GM13976 (cell line): Measurements from ENCODE around the gene STAG1.

Experiments used
- DNase-seq: peaks from one replicate; pipeline ENCODE4 v3.0.0; 2012; ENCODE audit warnings: low spot score
- in situ Hi-C: fragments of 300-500 bp; cut with MboI; formaldehyde crosslinking; loops from one replicate; pipeline ENCODE4 v1.12.0; 2022; ENCODE audit warnings: low sequenced_read_pairs, mixed read lengths, inconsistent platforms; ENCODE audit not compliant: unreplicated experiment
- TF ChIP-seq, protein P1 (sequence below): IDR thresholded peaks from 2 replicates; pipeline ENCODE4 v1.5.1; 2012; ENCODE audit warnings: borderline replicate concordance, mild to moderate bottlenecking; ENCODE audit not compliant: insufficient read depth; ENCODE audit errors: extremely low read depth, missing control alignments, control extremely low read depth

STAG1 gene

DNA sequence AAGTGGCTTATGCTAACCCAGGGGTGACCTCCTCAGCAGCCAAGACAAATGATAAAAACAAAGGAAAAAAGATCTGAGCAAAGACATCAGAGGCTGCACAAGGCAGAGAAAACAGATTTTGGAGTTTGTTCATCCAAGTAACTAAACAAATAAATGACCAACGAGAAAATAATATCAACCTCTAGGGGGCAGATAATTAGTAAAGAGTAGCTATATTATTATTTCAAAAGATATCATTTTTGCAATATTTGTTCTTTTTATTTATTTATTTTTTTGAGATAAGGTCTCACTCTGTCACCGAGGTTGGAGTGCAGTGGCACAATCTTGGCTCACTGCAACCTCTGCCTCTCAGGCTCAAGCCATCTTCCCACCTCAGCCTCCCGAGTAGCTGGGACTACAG lies 400.3 kb downstream of the STAG1 start:
- no peak for DNase-seq
- in situ Hi-C loops = no loop called here
- TF ChIP-seq, protein P1, sequence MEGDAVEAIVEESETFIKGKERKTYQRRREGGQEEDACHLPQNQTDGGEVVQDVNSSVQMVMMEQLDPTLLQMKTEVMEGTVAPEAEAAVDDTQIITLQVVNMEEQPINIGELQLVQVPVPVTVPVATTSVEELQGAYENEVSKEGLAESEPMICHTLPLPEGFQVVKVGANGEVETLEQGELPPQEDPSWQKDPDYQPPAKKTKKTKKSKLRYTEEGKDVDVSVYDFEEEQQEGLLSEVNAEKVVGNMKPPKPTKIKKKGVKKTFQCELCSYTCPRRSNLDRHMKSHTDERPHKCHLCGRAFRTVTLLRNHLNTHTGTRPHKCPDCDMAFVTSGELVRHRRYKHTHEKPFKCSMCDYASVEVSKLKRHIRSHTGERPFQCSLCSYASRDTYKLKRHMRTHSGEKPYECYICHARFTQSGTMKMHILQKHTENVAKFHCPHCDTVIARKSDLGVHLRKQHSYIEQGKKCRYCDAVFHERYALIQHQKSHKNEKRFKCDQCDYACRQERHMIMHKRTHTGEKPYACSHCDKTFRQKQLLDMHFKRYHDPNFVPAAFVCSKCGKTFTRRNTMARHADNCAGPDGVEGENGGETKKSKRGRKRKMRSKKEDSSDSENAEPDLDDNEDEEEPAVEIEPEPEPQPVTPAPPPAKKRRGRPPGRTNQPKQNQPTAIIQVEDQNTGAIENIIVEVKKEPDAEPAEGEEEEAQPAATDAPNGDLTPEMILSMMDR = no peak

DNA sequence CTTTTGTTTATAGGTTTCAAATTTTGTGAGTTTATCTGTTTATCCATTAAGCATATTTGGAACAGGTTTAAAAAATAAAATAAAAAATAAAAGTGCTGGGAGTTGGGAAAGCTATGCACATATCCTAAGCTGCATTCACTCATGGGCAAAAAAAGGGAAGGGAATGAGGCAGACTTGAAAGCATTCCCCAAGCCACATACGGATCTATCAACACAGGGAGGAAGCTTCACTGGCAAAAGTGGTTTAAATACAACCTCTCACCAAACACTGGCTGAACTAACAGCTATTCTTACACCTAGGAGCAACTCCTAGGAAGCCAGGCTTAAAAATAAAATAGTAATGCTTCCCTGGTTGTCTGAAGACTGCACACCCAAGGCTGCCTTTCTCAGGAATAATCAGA lies 400.8 kb downstream of the STAG1 start:
- in situ Hi-C loops = no loop called here
- no peak for DNase-seq
- TF ChIP-seq, protein P1 = no peak

DNA sequence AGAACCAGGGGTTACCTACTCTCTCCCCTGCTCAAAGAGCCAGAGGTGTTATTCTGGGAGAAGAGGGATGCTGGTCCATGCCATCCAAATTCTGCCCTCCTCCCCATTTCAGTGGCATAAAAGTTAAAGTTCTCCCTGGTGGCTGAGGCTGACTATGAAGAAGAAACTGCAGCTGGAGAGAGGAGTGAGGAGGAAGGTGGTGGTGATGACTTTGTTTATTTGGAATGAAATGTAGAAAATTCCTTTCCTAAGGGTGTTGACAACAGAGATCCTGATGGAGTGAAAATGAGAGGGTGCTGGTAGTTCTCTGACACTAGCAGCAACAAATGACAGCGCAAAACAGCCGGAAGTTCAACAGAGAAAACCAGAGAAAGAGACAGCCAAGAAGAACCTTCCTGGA lies 401.6 kb downstream of the STAG1 start:
- in situ Hi-C loops = no loop called here
- DNase-seq = no peak
- TF ChIP-seq, protein P1 = no peak

DNA sequence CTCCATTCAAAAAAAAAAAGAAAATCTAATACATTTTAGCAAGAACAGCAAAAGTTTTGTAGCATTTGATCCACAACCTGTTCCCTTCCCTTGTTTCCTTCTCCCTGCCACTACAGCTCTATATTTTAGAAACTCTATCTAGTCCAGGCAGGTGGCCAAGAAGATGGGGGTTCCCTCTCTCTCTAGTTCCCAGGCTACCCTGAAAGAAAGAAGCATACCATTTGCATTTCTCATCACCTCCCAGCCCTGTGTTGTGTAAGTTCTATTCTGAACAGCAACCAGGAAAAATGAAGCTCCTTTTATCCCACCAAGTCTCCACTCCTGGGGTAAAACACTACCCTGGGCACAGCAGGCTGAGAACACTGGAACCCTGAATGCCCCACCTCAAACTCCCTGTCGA lies 402.0 kb downstream of the STAG1 start:
- TF ChIP-seq, protein P1 = no peak
- DNase-seq = no peak
- in situ Hi-C loops = no loop called here

GRCh38 chr3:136346486-136346885 lies 405.7 kb downstream of the STAG1 start:
- in situ Hi-C loops = no loop called here
- TF ChIP-seq, protein P1 = no peak
- DNase-seq = no peak

DNA sequence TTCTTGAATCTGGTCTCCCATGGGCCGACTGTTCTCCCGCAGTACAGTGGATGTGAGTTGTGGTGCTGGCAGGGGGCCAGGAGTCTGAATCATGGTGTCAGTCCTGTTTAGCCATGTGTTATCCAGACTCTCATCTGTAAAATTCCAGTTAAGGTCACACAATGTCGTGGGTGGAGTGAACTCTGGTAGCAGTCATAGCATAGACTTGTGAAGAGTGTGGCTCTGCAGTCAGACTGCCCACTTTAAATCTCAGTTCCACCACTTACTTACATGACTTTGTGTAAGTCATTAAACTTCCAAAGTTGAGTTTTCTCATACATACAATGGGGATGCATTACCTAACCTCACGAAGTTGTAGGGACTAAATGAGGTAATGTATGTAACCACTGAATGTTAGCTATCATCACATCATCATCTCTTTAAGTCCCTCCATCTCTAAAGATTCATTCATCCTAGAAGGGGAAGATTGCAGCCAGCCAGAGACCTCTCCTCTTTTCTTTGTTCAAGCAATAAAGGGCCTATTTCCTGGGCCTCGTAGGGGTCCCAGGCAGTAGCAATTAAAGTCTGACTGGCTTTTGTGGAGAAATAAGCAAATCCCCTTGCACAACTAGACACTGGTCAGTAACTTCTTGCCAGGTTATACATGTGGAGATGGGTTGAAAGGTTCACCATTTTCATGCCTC lies 408.2 kb downstream of the STAG1 start:
- no peak for DNase-seq
- in situ Hi-C loops = no loop called here
- TF ChIP-seq, protein P1 = no peak
